WTC11 (cell line): Measurements from ENCODE around the gene PDE6G. TPM values are rescaled to one million over a fixed set of nuclear protein-coding genes. Genes with fewer than 3 reads are reported as not detected.

ENCODE experiments used
- ATAC-seq: fragments of 200-7000 bp; cut with Tn5 transposase; 2 replicates; pipeline ENCODE4 v1.10.0; 2021; ENCODE audit warnings: mild to moderate bottlenecking, moderate library complexity
- CTCF ChIA-PET: fragments of 300-600 bp; sonication (Branson Sonifier 250); formaldehyde crosslinking; loops from one replicate; lab custom pipeline; 2021; ENCODE audit warnings: antibody characterized with exemption; lab: Charles Lee
- POLR2A ChIA-PET: fragments of 350-600 bp; sonication (Branson Sonifier 250); formaldehyde crosslinking; loops from one replicate; lab custom pipeline; 2021; ENCODE audit warnings: antibody characterized with exemption; lab: Charles Lee
- DNase-seq: peaks from one replicate; pipeline ENCODE4 v3.0.0; 2021; ENCODE audit warnings: low spot score
- H3K27ac Mint-ChIP-seq: 2 replicates; pipeline ENCODE4 v1.8.0; 2021; ENCODE audit warnings: mixed read lengths
- H3K27me3 Mint-ChIP-seq: 2 replicates; pipeline ENCODE4 v1.8.0; 2021; ENCODE audit warnings: low read depth, mild to moderate bottlenecking, moderate library complexity, mixed read lengths
- H3K36me3 Mint-ChIP-seq: 2 replicates; pipeline ENCODE4 v1.8.0; 2021; ENCODE audit warnings: mixed read lengths
- H3K4me1 Mint-ChIP-seq: 2 replicates; pipeline ENCODE4 v1.8.0; 2022; ENCODE audit warnings: mixed read lengths
- H3K4me3 Mint-ChIP-seq: 2 replicates; pipeline ENCODE4 v1.8.0; 2021; ENCODE audit warnings: mild to moderate bottlenecking, moderate library complexity, mixed read lengths
- H3K9me3 Mint-ChIP-seq: 2 replicates; pipeline ENCODE4 v1.8.0; 2021; ENCODE audit warnings: mixed read lengths
- ATF1 ChIP-seq: sonication (generic); formaldehyde crosslinking; IDR thresholded peaks from 2 replicates; pipeline ENCODE4 v1.8.1; 2023; ENCODE audit warnings: mild to moderate bottlenecking, moderate library complexity, missing genetic modification reagents
- E2F4 ChIP-seq: sonication (generic); formaldehyde crosslinking; IDR thresholded peaks from 2 replicates; pipeline ENCODE4 v1.8.1; 2022; ENCODE audit warnings: low read depth, mild to moderate bottlenecking, moderate library complexity, missing genetic modification reagents, borderline replicate concordance
- E2F5 ChIP-seq: sonication (generic); formaldehyde crosslinking; IDR thresholded peaks from 2 replicates; pipeline ENCODE4 v1.8.1; 2022; ENCODE audit warnings: mild to moderate bottlenecking, moderate library complexity, missing genetic modification reagents
- FOXK1 ChIP-seq: sonication (generic); formaldehyde crosslinking; IDR thresholded peaks from 2 replicates; pipeline ENCODE4 v1.8.0; 2022; ENCODE audit warnings: mild to moderate bottlenecking, moderate library complexity, missing genetic modification reagents
- GTF2I ChIP-seq: fragments of 250-450 bp; sonication (Bioruptor Pico); conservative IDR thresholded peaks from 2 replicates; pipeline ENCODE4 v1.4.0; 2021; ENCODE audit warnings: mild to moderate bottlenecking
- HMGXB4 ChIP-seq: sonication (generic); formaldehyde crosslinking; IDR thresholded peaks from 2 replicates; pipeline ENCODE4 v1.8.1; 2023; ENCODE audit warnings: mild to moderate bottlenecking, moderate library complexity, missing genetic modification reagents
- JAZF1 ChIP-seq: fragments of 250-450 bp; sonication (Bioruptor Pico); IDR thresholded peaks from 2 replicates; pipeline ENCODE4 v1.9.0; 2021; ENCODE audit warnings: moderate library complexity, mild to moderate bottlenecking, inconsistent platforms
- JUN ChIP-seq: sonication (generic); formaldehyde crosslinking; IDR thresholded peaks from 2 replicates; pipeline ENCODE4 v1.8.0; 2023; ENCODE audit warnings: mild to moderate bottlenecking, missing genetic modification reagents
- NR2C2 ChIP-seq: sonication (generic); formaldehyde crosslinking; IDR thresholded peaks from 2 replicates; pipeline ENCODE4 v1.8.0; 2022; ENCODE audit warnings: mild to moderate bottlenecking, missing genetic modification reagents
- PRRX2 ChIP-seq: fragments of 250-450 bp; sonication (Bioruptor Pico); IDR thresholded peaks from 2 replicates; pipeline ENCODE4 v1.8.0; 2021; ENCODE audit warnings: mild to moderate bottlenecking
- RORB ChIP-seq: fragments of 250-450 bp; sonication (Bioruptor Pico); IDR thresholded peaks from 2 replicates; pipeline ENCODE4 v1.9.0; 2021; ENCODE audit warnings: mild to moderate bottlenecking
- STAT6 ChIP-seq: sonication (generic); formaldehyde crosslinking; conservative IDR thresholded peaks from 2 replicates; pipeline ENCODE4 v1.8.1; 2023; ENCODE audit warnings: mild to moderate bottlenecking, low read depth, missing genetic modification reagents, moderate library complexity
- TCF7 ChIP-seq: sonication (generic); formaldehyde crosslinking; IDR thresholded peaks from 2 replicates; pipeline ENCODE4 v1.8.0; 2022; ENCODE audit warnings: mild to moderate bottlenecking, low read depth, missing genetic modification reagents, moderate library complexity
- ZNF263 ChIP-seq: sonication (generic); formaldehyde crosslinking; IDR thresholded peaks from 2 replicates; pipeline ENCODE4 v1.8.1; 2022; ENCODE audit warnings: low read depth, mild to moderate bottlenecking, moderate library complexity, missing genetic modification reagents
- ZNF416 ChIP-seq: fragments of 250-450 bp; sonication (Bioruptor Pico); IDR thresholded peaks from 2 replicates; pipeline ENCODE4 v1.9.0; 2021; ENCODE audit warnings: mild to moderate bottlenecking, inconsistent platforms
- ZNF423 ChIP-seq: fragments of 250-450 bp; sonication (Bioruptor Pico); IDR thresholded peaks from 2 replicates; pipeline ENCODE4 v2.1.2; 2022; ENCODE audit warnings: mild to moderate bottlenecking, moderate library complexity
- total RNA-seq: library from RNA; stranded (reverse); gene quantifications from 3 replicates; pipeline ENCODE4 v1.2.3, GENCODE V29; 2021

Gene PDE6G
- total RNA-seq, 1 experiment from 2014 or later = 4.4 TPM

- TF ChIP-seq JUN (CRISPR knock-in tag) (no peak), STAT6 (CRISPR knock-in tag) (no peak), HMGXB4 (no peak), JAZF1 (no peak), E2F5 (CRISPR knock-in tag) (no peak), E2F4 (CRISPR knock-in tag) (no peak), TCF7 (no peak), GTF2I (CRISPR knock-in tag) (no peak), RORB (no peak)
- ATAC-seq (peak; percentile 34; the same call in 1 of the 2 replicates), DNase-seq (no peak)
- H3K4me1 Mint-ChIP-seq = peaks cover 10% of the 10 kb centered on the region
- H3K4me3 Mint-ChIP-seq = peak overlapping the region; percentile 95
- H3K9me3 Mint-ChIP-seq = 0 out of 2 replicates have a peak, but pooled peaks cover 3% of the 10 kb centered on the region
- ChIA-PET POLR2A (no interaction called here), CTCF (interaction anchor here (0.9 to 1.2 kb wide), 2 partner anchors 32 to 83 kb away, joined by 3 to 4 read pairs; no protein-coding TSS in a partner anchor)
- peaks cover 9% of the 10 kb centered on the region for H3K36me3 Mint-ChIP-seq
- H3K27me3 Mint-ChIP-seq = no peaks in the 10 kb centered on the region
- peak overlapping the region; percentile 99 for H3K27ac Mint-ChIP-seq
These were observed 20.3 kb downstream of the PDE6G start for GRCh38 chr17:81635973-81636504.

- DNase-seq (no peak), ATAC-seq (no peak)
- Mint-ChIP-seq H3K36me3 (peaks cover 9% of the 10 kb centered on the region), H3K4me3 (peak overlapping the region; percentile 95), H3K27ac (peak overlapping the region; percentile 99; the same call in 1 of the 2 replicates), H3K27me3 (no peaks in the 10 kb centered on the region), H3K9me3 (0 out of 2 replicates have a peak, but pooled peaks cover 3% of the 10 kb centered on the region), H3K4me1 (peaks cover 10% of the 10 kb centered on the region)
- TF ChIP-seq ZNF423 (CRISPR knock-in tag) (no peak), ZNF416 (CRISPR knock-in tag) (no peak), GTF2I (CRISPR knock-in tag) (no peak)
- CTCF ChIA-PET = no interaction called here
- POLR2A ChIA-PET = no interaction called here
These were observed 20.9 kb downstream of the PDE6G start for GRCh38 chr17:81635431-81635830.

- H3K9me3 Mint-ChIP-seq = 0 out of 2 replicates have a peak, but pooled peaks cover 3% of the 10 kb centered on the region
- H3K27me3 Mint-ChIP-seq = no peaks in the 10 kb centered on the region
- H3K36me3 Mint-ChIP-seq = peaks cover 37% of the 10 kb centered on the region
- peaks cover 10% of the 10 kb centered on the region for H3K4me1 Mint-ChIP-seq
- DNase-seq (no peak), ATAC-seq (no peak)
- no peak overlapping the region for H3K4me3 Mint-ChIP-seq
- H3K27ac Mint-ChIP-seq = no peak overlapping the region
- ChIA-PET CTCF (interaction anchor here (1.1 kb wide), 1 partner anchor 30 kb away, joined by 3 read pairs; no protein-coding TSS in a partner anchor), POLR2A (no interaction called here)
- TF ChIP-seq FOXK1 (CRISPR knock-in tag) = no peak
- TF ChIP-seq NR2C2 (CRISPR knock-in tag) = no peak
- no peak for TF ChIP-seq ATF1
- no peak for TF ChIP-seq RORB
- no peak for TF ChIP-seq PRRX2 (CRISPR knock-in tag)
- no peak for TF ChIP-seq ZNF263 (CRISPR knock-in tag)
These were observed 24.9 kb downstream of the PDE6G start for GRCh38 chr17:81631482-81631881.
